Upper lobe of left lung (tissue), 6 donors: Measurements from ENCODE around the gene TMIGD3. TPM values are rescaled to one million over a fixed set of nuclear protein-coding genes. Genes with fewer than 3 reads are reported as not detected.
A peak's percentile ranks its signal among the peaks of the same experiment; 100 is the strongest.

Experiments used
- ATAC-seq, 2 donors: fragments of 200-7000 bp; cut with Tn5 transposase; one replicate each; pipeline ENCODE4 v1.9.1; 2022; ENCODE audit warnings: mild to moderate bottlenecking in 2 of 2, moderate library complexity in 2 of 2; ENCODE audit not compliant: low FRiP score in 2 of 2
- DNase-seq, 2 donors: peaks; one replicate each; pipeline ENCODE4 v3.0.0-alpha.2; 2019 to 2020
- H3K27ac ChIP-seq, 4 donors: fragments of 200-600 bp; sonication (generic); one replicate each; pipeline ENCODE4 v1.5.1; 2016 to 2019
- H3K27me3 ChIP-seq, 4 donors: fragments of 200-600 bp; sonication (generic); one replicate each; pipeline ENCODE4 v1.5.1; 2017 to 2019
- H3K36me3 ChIP-seq, 4 donors: fragments of 200-600 bp; sonication (generic); one replicate each; pipeline ENCODE4 v1.5.1; 2016 to 2019
- H3K4me1 ChIP-seq, 4 donors: fragments of 200-600 bp; sonication (generic); one replicate each; pipeline ENCODE4 v1.5.1; 2018 to 2019
- H3K4me3 ChIP-seq, 4 donors: fragments of 200-600 bp; sonication (generic); one replicate each; pipeline ENCODE4 v1.5.1; 2017 to 2019; ENCODE audit warnings: mild to moderate bottlenecking in 2 of 4, moderate library complexity in 1 of 4
- H3K9me3 ChIP-seq, 4 donors: fragments of 200-600 bp; sonication (generic); one replicate each; pipeline ENCODE4 v1.5.1; 2018 to 2019
- CTCF ChIP-seq, 6 experiments: fragments of 450-650 bp in 4 of 6; fragments of 200-600 bp in 2 of 6; sonication (generic) in 2 of 6; IDR thresholded peaks; one replicate each; pipeline ENCODE4 v1.5.1; 2016 to 2019; ENCODE audit warnings: antibody characterized with exemption in 6 of 6
- EP300 ChIP-seq, 4 donors: sonication (generic); formaldehyde crosslinking; IDR thresholded peaks; one replicate each; pipeline ENCODE4 v1.5.1; 2017; ENCODE audit warnings: antibody characterized with exemption in 4 of 4, control low read depth in 2 of 4
- POLR2A ChIP-seq, 4 donors: fragments of 450-650 bp; IDR thresholded peaks; one replicate each; pipeline ENCODE4 v1.5.1; 2016 to 2017; ENCODE audit warnings: antibody characterized with exemption in 4 of 4, mild to moderate bottlenecking in 2 of 4
- POLR2AphosphoS5 ChIP-seq, 2 donors: sonication (generic); formaldehyde crosslinking; IDR thresholded peaks; one replicate each; pipeline ENCODE4 v1.5.1; 2017; ENCODE audit warnings: antibody characterized with exemption in 2 of 2
- WGBS, 2 donors: methylation state at CpG; one replicate each; pipeline ENCODE4 v1.1.5; 2017 to 2018; 5-methylcytosine and 5-hydroxymethylcytosine counted together
- small RNA-seq, 4 donors: library from RNA; depleted of rRNA; stranded (forward); fragments of <200 nt; gene quantifications; one replicate each; pipeline ENCODE3, GENCODE V24; 2016
- total RNA-seq, 6 donors: library from RNA; depleted of rRNA in 4 of 6; stranded (reverse); fragments of >200 nt in 4 of 6; gene quantifications; one replicate each; pipeline versions ENCODE4 v1.1.0 to v1.2.1, GENCODE V29; 2016 to 2021
- donor health status: DM: no; HTN: no; CAD: no; lungs with moderate emphysema.
- donor health status: DM: no; HTN: yes; CAD: no; lungs with severe emphysema.

The TMIGD3 gene
- total RNA-seq, 6 donors from 2014 or later, result 2.0 to 36.7 (median 4.6) TPM

GRCh38 chr1:111441573-111442192, 61.8 kb downstream of the TMIGD3 start:
- H3K27me3 ChIP-seq, result no peaks in the 10 kb centered on the region
- H3K27ac ChIP-seq, result no peak overlapping the region
- H3K9me3 ChIP-seq, result no peaks in the 10 kb centered on the region
- no peak for ATAC-seq
- peaks cover 17 to 89% (median 64%) of the 10 kb centered on the region in 4 donors for H3K36me3 ChIP-seq
- 74 to 80% methylated on average over 9 of the region's 9 CpGs for WGBS, 2 donors
- H3K4me1 ChIP-seq, result peaks cover 0 to under 1% (median 0%) of the 10 kb centered on the region in 4 donors
- TF ChIP-seq CTCF (IDR thresholded peaks at IDR 0.05) (peak in 3 of 6 experiments; percentile 12 to 14 (median 13)), POLR2AphosphoS5 (IDR thresholded peaks at IDR 0.05) (no peak), EP300 (IDR thresholded peaks at IDR 0.05) (no peak)
- no peak overlapping the region for H3K4me3 ChIP-seq
- DNase-seq, result no peak

GRCh38 chr1:111439461-111440351, 63.7 kb downstream of the TMIGD3 start:
- Histone ChIP-seq H3K9me3 (no peaks in the 10 kb centered on the region), H3K4me1 (no peaks in the 10 kb centered on the region), H3K36me3 (peaks cover 17 to 71% (median 61%) of the 10 kb centered on the region in 4 donors), H3K27ac (no peak overlapping the region), H3K27me3 (no peaks in the 10 kb centered on the region), H3K4me3 (no peak overlapping the region)
- DNase-seq (no peak), ATAC-seq (no peak)
- whole genome bisulfite sequencing, 2 donors, result 82 to 87% methylated on average over 3 of the region's 3 CpGs
- no peak for TF ChIP-seq EP300 (IDR thresholded peaks at IDR 0.05)
- TF ChIP-seq CTCF (IDR thresholded peaks at IDR 0.05), result no peak
- no peak for TF ChIP-seq POLR2A (IDR thresholded peaks at IDR 0.05)
- TF ChIP-seq POLR2AphosphoS5 (IDR thresholded peaks at IDR 0.05), result no peak

GRCh38 chr1:111436726-111437125, 66.7 kb downstream of the TMIGD3 start:
- Histone ChIP-seq H3K27me3 (no peaks in the 10 kb centered on the region), H3K4me3 (no peak overlapping the region), H3K9me3 (no peaks in the 10 kb centered on the region), H3K27ac (no peak overlapping the region), H3K4me1 (no peaks in the 10 kb centered on the region), H3K36me3 (peaks cover 6 to 42% (median 33%) of the 10 kb centered on the region in 4 donors)
- no peak for DNase-seq
- 74 to 81% methylated on average over 3 of the region's 3 CpGs for WGBS, 2 donors
- ATAC-seq, result no peak
- TF ChIP-seq POLR2A (IDR thresholded peaks at IDR 0.05) (no peak), CTCF (IDR thresholded peaks at IDR 0.05) (no peak)

Small RNAs within 50 kb of the gene (small RNA-seq; reads per million reads assigned to genes)
- gene RF00019, result 0 reads per million in 4 donors
- gene RNU6-792P, result 0 to 0.11 (median 0) reads per million in 4 donors

Other genes starting within 250 kb of the TMIGD3 start
- 100 to 1,000 TPM in 1 of 6 donors, 10 to 100 TPM in 2, 1 to 10 TPM in 2, not detected in 1; 1.1 to 207 (median 18.9) TPM for gene CHIA, start 212.8 kb downstream of the TMIGD3 start, total RNA-seq
- gene OVGP1, start 75.9 kb downstream of the TMIGD3 start, total RNA-seq, result 1 to 10 TPM; 1.2 to 4.2 (median 2.5) TPM
- gene WDR77, start 54.4 kb downstream of the TMIGD3 start, total RNA-seq, result 10 to 100 TPM; 11.3 to 32.2 (median 22.1) TPM
- gene ATP5PB, start 54.2 kb downstream of the TMIGD3 start, total RNA-seq, result 100 to 1,000 TPM in 4 of 6 donors, 10 to 100 TPM in 2; 38.8 to 149 (median 132) TPM
- 100 to 1,000 TPM in 1 of 6 donors, 10 to 100 TPM in 5; 31.4 to 114 (median 52.6) TPM for gene C1orf162, start 29.6 kb downstream of the TMIGD3 start, total RNA-seq
- gene ADORA3, start within 50 bp of the TMIGD3 start, total RNA-seq, result 10 to 100 TPM in 1 of 6 donors, 1 to 10 TPM in 5; 2.1 to 10.0 (median 7.3) TPM
- gene RAP1A, start 116.2 kb upstream of the TMIGD3 start, total RNA-seq, result 100 to 1,000 TPM in 2 of 6 donors, 10 to 100 TPM in 4; 16.8 to 115 (median 82.6) TPM
- 10 to 100 TPM in 1 of 6 donors, 1 to 10 TPM in 5; 4.5 to 11.5 (median 7.4) TPM for gene INKA2, start 235.8 kb upstream of the TMIGD3 start, total RNA-seq